Measurements from ENCODE around the gene COX15. TPM values are rescaled to one million over a fixed set of nuclear protein-coding genes. Genes with fewer than 3 reads are reported as not detected.

Gene COX15
- total RNA-seq, 1 experiment from 2014 or later = 41.4 TPM

GRCh38 chr10:99777918-99778714 lies 46.2 kb upstream of the COX15 start:
- Mint-ChIP-seq H3K27me3 (ENCODE audit: low read depth) (no peaks in the 10 kb centered on the region), H3K4me3 (no peak overlapping the region), H3K36me3 (no peaks in the 10 kb centered on the region), H3K9me3 (no peaks in the 10 kb centered on the region), H3K4me1 (peaks cover 14% of the 10 kb centered on the region), H3K27ac (no peak overlapping the region)
- peak; percentile 17 for DNase-seq (ENCODE audit: low spot score)
- no peak for ATAC-seq
- ChIA-PET CTCF (no interaction called here), POLR2A (no interaction called here)
- TF ChIP-seq ZNF219 (CRISPR knock-in tag; IDR thresholded peaks at IDR 0.05; ENCODE audit: borderline replicate concordance) (no peak), ATF3 (CRISPR knock-in tag; conservative IDR thresholded peaks at IDR 0.05) (no peak), FOXK1 (CRISPR knock-in tag; IDR thresholded peaks at IDR 0.05) (no peak), ZNF121 (CRISPR knock-in tag; IDR thresholded peaks at IDR 0.05) (peak; percentile 32; the same call in 1 of the 2 replicates), ELF4 (CRISPR knock-in tag; IDR thresholded peaks at IDR 0.05; ENCODE audit: low read depth) (no peak)

DNA sequence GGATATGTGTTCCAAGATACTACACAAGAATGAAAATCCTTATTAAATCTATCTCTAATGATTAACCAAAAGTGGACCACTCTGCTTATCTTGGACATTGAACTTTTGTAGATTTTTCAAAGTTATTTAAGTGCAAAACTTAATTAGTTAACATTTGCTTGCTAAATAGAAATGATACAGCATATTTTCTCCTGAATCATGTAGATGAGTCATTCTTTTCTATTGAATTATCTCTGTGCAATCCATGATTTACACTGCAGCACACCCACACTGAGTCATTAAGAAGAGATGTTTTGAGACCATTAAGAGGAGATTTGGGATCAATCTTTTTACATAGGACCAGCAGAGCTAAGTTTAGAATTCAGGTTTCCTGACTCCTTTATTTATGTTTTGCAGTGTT lies 43.9 kb upstream of the COX15 start:
- Mint-ChIP-seq H3K4me1 (peaks cover 14% of the 10 kb centered on the region), H3K36me3 (no peaks in the 10 kb centered on the region), H3K9me3 (no peaks in the 10 kb centered on the region), H3K4me3 (no peak overlapping the region), H3K27me3 (ENCODE audit: low read depth) (no peaks in the 10 kb centered on the region), H3K27ac (no peak overlapping the region)
- POLR2A ChIA-PET = no interaction called here
- DNase-seq (ENCODE audit: low spot score) (no peak), ATAC-seq (no peak)
- TF ChIP-seq CREB1 (CRISPR knock-in tag; IDR thresholded peaks at IDR 0.05) (no peak), E2F4 (CRISPR knock-in tag; IDR thresholded peaks at IDR 0.05; ENCODE audit: borderline replicate concordance, low read depth) (no peak), ZNF317 (CRISPR knock-in tag; IDR thresholded peaks at IDR 0.05; ENCODE audit: borderline replicate concordance, low read depth) (no peak)
- CTCF ChIA-PET = no interaction called here

- POLR2A ChIA-PET = no interaction called here
- TF ChIP-seq, protein P1, sequence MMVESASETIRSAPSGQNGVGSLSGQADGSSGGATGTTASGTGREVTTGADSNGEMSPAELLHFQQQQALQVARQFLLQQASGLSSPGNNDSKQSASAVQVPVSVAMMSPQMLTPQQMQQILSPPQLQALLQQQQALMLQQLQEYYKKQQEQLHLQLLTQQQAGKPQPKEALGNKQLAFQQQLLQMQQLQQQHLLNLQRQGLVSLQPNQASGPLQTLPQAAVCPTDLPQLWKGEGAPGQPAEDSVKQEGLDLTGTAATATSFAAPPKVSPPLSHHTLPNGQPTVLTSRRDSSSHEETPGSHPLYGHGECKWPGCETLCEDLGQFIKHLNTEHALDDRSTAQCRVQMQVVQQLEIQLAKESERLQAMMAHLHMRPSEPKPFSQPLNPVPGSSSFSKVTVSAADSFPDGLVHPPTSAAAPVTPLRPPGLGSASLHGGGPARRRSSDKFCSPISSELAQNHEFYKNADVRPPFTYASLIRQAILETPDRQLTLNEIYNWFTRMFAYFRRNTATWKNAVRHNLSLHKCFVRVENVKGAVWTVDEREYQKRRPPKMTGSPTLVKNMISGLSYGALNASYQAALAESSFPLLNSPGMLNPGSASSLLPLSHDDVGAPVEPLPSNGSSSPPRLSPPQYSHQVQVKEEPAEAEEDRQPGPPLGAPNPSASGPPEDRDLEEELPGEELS (CRISPR knock-in tag; IDR thresholded peaks at IDR 0.05) = no peak
- TF ChIP-seq, protein P2, sequence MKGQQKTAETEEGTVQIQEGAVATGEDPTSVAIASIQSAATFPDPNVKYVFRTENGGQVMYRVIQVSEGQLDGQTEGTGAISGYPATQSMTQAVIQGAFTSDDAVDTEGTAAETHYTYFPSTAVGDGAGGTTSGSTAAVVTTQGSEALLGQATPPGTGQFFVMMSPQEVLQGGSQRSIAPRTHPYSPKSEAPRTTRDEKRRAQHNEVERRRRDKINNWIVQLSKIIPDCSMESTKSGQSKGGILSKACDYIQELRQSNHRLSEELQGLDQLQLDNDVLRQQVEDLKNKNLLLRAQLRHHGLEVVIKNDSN (CRISPR knock-in tag; IDR thresholded peaks at IDR 0.05) = no peak
Observed at GRCh38 chr10:99770408-99771045, 38.6 kb upstream of the COX15 start.

DNA sequence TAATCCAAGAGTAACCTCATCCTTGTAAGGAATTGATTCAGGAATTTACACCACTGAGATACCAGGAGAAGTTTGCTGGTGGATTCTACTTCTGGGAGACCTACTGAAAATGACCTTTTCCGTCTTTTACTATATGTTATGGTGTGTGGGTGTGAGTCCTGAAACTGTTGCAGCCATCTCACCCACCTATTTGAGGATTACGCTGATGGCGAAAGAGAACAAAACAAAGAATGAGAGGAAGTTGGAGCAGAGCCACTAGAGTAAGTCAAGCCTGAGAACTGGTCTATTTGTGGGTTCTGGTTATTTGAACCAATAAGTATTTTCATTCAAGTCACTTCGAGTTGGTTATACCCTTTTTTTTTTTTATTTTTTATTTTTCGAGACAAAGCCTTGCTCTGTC lies 37.8 kb upstream of the COX15 start:
- ChIA-PET POLR2A (no interaction called here), CTCF (no interaction called here)
- H3K9me3 Mint-ChIP-seq = no peaks in the 10 kb centered on the region
- ATAC-seq (no peak), DNase-seq (ENCODE audit: low spot score) (no peak)
- no peaks in the 10 kb centered on the region for H3K27me3 Mint-ChIP-seq (ENCODE audit: low read depth)
- H3K36me3 Mint-ChIP-seq = no peaks in the 10 kb centered on the region
- H3K27ac Mint-ChIP-seq = no peak overlapping the region
- H3K4me1 Mint-ChIP-seq = no peaks in the 10 kb centered on the region
- no peak overlapping the region for H3K4me3 Mint-ChIP-seq
- no peak for TF ChIP-seq ESRRA (CRISPR knock-in tag; IDR thresholded peaks at IDR 0.05; ENCODE audit: borderline replicate concordance)
- TF ChIP-seq, protein P3, sequence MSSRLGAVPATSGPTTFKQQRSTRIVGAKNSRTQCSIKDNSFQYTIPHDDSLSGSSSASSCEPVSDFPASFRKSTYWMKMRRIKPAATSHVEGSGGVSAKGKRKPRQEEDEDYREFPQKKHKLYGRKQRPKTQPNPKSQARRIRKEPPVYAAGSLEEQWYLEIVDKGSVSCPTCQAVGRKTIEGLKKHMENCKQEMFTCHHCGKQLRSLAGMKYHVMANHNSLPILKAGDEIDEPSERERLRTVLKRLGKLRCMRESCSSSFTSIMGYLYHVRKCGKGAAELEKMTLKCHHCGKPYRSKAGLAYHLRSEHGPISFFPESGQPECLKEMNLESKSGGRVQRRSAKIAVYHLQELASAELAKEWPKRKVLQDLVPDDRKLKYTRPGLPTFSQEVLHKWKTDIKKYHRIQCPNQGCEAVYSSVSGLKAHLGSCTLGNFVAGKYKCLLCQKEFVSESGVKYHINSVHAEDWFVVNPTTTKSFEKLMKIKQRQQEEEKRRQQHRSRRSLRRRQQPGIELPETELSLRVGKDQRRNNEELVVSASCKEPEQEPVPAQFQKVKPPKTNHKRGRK (CRISPR knock-in tag; IDR thresholded peaks at IDR 0.05; ENCODE audit: borderline replicate concordance) = no peak
- no peak for TF ChIP-seq ZNF263 (CRISPR knock-in tag; IDR thresholded peaks at IDR 0.05; ENCODE audit: low read depth)
- TF ChIP-seq ZNF281 (CRISPR knock-in tag; IDR thresholded peaks at IDR 0.05) = no peak
- TF ChIP-seq E2F4 (CRISPR knock-in tag; IDR thresholded peaks at IDR 0.05; ENCODE audit: borderline replicate concordance, low read depth) = no peak
- no peak for TF ChIP-seq TP53 (CRISPR knock-in tag; IDR thresholded peaks at IDR 0.05)
- no peak for TF ChIP-seq CBFB (CRISPR knock-in tag; IDR thresholded peaks at IDR 0.05; ENCODE audit: low read depth)
- no peak for TF ChIP-seq MXD4 (CRISPR knock-in tag; IDR thresholded peaks at IDR 0.05; ENCODE audit: borderline replicate concordance)

More at GRCh38 chr10:99770408-99771045, 38.6 kb upstream of the COX15 start:
- H3K36me3 Mint-ChIP-seq = no peaks in the 10 kb centered on the region
- ATAC-seq = no peak
- H3K27me3 Mint-ChIP-seq (ENCODE audit: low read depth) = no peaks in the 10 kb centered on the region
- no peaks in the 10 kb centered on the region for H3K9me3 Mint-ChIP-seq
- H3K4me3 Mint-ChIP-seq = no peak overlapping the region
- no peak for DNase-seq (ENCODE audit: low spot score)
- CTCF ChIA-PET = no interaction called here
- H3K4me1 Mint-ChIP-seq = no peaks in the 10 kb centered on the region
- H3K27ac Mint-ChIP-seq = no peak overlapping the region
